GM13976 (cell line): ENCODE results near the gene GABBR2.

ENCODE experiments used
- DNase-seq: peaks from one replicate; pipeline ENCODE4 v3.0.0; 2012; ENCODE audit warnings: low spot score
- in situ Hi-C: fragments of 300-500 bp; cut with MboI; formaldehyde crosslinking; loops from one replicate; pipeline ENCODE4 v1.12.0; 2022; ENCODE audit warnings: low sequenced_read_pairs, mixed read lengths, inconsistent platforms; ENCODE audit not compliant: unreplicated experiment
- TF ChIP-seq, protein P1 (sequence below): IDR thresholded peaks from 2 replicates; pipeline ENCODE4 v1.5.1; 2012; ENCODE audit warnings: borderline replicate concordance, mild to moderate bottlenecking; ENCODE audit not compliant: insufficient read depth; ENCODE audit errors: extremely low read depth, missing control alignments, control extremely low read depth

GABBR2 gene

DNA sequence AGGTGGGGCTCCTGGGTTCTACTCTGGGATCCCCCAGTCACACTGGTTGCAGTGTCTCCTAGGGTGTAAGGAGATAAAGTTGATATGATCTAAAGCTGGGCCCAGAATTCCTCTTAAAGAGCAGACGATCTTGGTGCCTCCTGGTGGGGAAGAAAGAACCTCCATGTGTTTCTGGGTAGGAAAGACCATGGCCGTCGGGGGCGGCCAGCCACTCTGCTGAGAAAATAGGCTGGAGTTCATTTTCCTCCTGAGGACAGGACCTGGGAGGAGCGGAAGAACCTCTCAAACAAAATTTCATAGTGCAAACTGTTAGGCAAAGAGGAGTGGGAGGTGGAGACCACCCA, 289.5 kb downstream of the GABBR2 start:
- in situ Hi-C loops = no loop called here
- TF ChIP-seq, protein P1, sequence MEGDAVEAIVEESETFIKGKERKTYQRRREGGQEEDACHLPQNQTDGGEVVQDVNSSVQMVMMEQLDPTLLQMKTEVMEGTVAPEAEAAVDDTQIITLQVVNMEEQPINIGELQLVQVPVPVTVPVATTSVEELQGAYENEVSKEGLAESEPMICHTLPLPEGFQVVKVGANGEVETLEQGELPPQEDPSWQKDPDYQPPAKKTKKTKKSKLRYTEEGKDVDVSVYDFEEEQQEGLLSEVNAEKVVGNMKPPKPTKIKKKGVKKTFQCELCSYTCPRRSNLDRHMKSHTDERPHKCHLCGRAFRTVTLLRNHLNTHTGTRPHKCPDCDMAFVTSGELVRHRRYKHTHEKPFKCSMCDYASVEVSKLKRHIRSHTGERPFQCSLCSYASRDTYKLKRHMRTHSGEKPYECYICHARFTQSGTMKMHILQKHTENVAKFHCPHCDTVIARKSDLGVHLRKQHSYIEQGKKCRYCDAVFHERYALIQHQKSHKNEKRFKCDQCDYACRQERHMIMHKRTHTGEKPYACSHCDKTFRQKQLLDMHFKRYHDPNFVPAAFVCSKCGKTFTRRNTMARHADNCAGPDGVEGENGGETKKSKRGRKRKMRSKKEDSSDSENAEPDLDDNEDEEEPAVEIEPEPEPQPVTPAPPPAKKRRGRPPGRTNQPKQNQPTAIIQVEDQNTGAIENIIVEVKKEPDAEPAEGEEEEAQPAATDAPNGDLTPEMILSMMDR = no peak
- no peak for DNase-seq

DNA sequence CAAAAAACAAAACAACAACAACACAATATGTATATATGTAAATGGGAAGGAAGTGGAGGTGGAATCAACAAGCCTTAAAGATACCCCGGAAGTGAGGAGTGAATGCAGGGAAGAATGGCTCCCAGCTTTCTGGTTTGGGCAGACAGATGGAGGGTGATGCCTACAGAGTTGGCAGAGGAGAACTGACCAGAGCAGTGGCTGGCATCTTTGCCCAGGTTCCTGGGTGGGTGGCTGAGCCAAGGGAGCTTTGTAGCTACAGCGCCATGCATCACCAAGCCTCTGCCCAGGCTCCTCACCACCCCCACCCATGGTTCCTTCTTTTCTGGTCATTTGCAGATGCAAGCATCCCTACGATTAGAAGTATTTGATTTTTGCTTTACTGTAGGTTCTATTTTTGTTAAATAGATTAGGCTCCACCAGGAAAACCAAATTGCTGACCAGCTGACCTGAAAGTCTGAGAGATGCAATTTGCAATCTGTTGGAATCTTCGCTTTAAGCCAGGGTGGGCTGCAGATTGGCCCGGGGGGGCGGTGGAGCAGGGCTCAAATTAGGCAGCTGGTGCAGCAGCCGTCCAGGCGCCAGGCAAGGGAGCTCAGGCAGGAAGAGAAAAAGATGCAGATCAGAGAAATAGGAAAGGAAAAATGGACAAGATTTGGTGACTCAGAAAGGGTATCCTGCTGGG, 290.0 kb downstream of the GABBR2 start:
- TF ChIP-seq, protein P1 = no peak
- in situ Hi-C loops = no loop called here
- no peak for DNase-seq

DNA sequence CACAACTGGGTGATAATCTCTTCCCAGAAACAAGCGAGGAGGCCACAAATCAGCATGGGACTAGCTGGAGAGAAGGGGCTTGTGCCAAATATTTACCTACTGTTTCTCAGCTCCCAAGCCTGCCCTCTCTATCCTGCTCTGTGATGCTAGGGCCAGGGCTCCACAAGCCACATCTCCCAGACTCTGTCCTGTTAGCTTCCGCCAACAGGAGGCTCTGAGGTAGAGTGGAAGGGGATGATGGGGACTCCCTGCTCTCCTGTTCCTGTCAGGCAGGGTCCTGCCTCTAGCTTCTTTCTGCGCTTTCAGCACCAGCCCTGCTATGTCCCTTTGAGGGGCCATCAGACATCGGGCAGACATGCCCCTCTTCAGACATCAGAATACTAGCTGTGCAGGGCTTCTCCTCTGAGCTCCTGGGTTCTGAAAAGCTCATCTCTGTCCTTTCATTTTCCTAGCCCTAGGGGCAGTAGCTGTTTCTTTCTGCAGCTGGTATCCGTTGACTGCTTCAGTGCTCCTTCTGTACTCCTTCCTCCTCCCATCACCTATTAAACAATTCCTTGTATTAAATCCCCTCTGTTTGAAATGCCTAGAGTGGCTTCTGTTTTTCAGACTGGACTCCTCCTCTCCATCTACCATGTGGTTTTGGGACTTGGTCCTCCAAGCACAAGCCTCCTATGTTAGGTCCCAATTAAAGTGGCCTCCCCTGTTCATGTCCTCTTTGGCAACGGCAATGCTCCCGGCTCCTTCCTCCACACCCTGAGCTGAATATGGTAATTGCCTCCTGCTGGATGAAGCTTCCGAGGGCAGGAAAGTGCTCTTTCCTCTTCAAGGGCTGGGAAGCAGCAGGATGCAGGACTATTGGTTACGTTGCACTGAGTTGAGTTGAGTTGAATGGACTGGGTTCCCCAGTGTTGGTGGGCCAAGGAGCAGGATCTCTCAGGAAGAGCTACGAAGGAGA, 292.2 kb downstream of the GABBR2 start:
- TF ChIP-seq, protein P1 = no peak
- in situ Hi-C loops = no loop called here
- DNase-seq = no peak

DNA sequence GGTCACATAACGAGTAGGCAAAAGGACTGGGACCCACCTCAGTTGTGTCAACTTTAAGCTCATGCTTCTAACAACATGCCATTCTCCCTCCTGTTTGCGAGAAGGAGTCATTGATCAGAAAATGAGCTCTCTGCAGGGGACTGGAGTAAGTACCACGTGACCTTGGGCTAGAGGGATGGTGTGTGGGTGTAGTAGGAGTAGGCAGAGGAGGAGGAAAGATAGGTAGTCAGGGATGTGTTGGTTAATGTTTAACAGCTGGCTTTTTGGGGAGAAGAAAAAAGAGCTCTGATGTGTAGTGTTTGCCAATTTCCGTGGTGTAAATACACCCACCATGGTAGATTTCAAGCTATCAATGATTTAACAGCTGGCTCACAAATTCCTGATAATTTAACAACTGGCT, 293.0 kb downstream of the GABBR2 start:
- in situ Hi-C loops = no loop called here
- TF ChIP-seq, protein P1 = no peak
- DNase-seq = no peak

DNA sequence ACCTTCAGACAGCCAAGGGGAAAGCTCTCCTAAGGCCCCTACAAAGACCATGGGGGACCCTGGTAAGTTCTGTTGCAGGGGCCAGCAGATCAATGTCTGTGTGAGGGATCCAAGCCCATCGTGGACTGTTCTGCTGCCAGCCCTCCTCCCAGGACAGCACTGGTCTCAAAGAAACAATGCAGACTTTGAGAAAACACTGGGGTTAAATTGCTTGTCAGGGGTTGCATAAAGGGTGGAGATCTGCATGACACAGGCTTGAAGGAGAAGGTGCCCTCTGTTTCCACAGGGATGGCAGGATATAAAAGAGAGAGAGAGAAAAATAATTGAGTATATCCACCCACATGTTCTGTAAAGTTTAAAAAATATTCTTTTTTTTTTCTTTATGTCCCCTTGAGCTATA, 295.7 kb downstream of the GABBR2 start:
- in situ Hi-C loops = no loop called here
- DNase-seq = no peak
- TF ChIP-seq, protein P1 = no peak

DNA sequence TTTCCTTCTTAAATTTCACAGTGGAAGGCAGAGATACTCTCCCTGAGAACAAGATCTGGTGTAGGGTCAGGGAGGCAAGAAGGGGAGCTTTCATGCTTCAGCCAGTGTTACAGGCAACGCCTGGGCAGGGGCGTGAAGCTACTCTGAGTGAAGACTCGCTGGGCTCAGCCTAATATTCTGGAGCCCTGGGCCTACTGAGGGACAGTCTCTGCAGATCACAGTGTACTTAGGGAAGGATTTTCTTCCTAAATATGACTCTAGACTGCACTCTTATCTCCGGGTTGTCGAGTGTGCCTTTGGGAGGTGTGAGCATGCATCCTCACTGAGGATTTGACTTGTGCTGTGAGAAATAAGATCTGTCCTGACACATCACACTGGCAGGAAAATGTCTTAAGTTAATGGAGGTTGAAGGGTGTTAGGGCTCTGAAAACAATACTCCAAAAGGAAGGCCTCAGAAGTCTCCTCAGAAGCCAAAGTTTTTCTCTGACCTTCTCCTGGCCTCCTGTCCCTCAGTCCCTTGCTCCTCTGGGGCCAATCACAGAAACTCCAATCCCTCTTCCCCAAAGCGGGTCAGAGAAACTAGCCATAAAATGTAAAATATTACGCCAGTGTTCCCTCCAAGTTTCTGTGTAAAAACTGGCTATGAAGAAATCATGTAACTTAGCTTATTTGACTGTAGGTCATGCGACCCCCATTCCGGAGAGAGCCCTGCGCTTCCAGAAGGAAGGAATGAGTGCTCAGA, 296.5 kb downstream of the GABBR2 start:
- in situ Hi-C loops = no loop called here
- TF ChIP-seq, protein P1 = no peak
- DNase-seq = no peak
